ENCODE data around the gene RPRD1B.
"Not testable (repeated sequence)": the region's sequence is repeated elsewhere in the genome, so short reads cannot be mapped to it uniquely, and the experiment has no call there.

Gene RPRD1B

DNA sequence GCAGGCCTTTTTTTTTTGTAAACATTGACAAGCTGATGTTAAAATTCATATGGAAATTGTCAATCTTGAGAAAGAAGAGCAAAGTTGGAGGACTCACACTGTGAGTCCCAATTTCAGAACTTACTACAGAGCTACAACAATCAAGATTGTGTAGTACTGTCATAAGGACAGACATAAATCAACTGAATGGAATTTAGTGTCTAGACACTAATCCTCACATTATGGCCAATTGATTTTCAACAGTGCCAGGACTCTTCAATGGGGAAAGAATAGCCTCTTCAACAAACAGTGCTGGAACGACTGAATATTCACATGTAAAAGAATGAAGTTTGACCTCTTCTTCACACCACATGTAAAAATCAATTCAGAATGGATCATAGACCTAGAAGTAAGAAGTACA is 70.7 kb downstream of the RPRD1B start:
- no peak for DNase-seq (ENCODE audit: low read depth in 3 of 3)

DNA sequence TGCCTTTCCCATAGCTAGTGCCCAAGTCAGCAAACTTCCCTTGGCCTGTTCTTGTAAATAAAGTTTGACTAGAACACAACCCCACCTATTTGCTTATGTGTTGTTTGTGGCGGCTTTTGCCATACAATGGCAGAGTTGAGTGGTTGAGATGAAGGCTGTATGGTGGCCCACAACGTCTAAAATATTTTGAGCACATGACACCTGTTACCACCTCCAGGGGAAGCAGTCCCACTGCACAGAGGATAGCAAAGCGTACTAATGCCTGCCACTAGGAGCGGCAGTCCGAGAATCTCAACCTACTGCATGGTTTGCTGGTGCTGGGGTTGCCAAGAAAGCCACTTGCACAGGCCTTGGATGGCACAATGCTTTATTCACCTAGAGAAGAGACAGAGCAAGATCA is 72.9 kb downstream of the RPRD1B start:
- DNase-seq (ENCODE audit: low read depth in 3 of 3): no peak

DNA sequence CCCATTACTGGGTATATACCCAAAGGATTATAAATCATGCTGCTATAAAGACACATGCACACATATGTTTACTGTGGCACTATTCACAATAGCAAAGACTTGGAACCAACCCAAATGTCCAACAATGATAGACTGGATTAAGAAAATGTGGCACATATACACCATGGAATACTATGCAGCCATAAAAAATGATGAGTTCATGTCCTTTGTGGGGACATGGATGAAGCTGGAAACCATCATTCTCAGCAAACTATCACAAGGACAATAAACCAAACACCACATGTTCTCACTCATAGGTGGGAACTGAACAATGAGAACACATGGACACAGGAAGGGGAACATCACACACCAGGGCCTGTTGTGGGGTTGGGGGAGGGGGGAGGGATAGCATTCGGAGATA is 73.8 kb downstream of the RPRD1B start:
- not testable (repeated sequence) for DNase-seq (ENCODE audit: low read depth in 3 of 3)

DNA sequence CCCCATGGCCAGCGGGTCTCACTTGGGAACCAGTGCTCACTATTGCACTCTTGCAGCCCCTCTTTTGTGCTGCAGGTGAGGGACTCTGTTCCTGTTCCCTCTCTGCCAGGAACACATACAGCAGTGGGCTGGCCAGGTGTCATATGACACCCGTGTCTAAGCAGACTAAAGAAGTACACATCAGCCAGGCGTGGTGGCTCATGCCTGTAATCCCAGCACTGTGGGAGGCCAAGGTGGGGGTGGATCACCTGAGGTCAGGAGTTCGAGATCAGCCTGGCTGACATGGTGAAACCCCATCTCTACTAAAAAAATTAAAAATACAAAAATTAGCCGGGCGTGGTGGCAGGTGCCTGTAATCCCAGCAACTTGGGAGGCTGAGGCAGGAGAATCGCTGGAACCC is 74.4 kb downstream of the RPRD1B start:
- not testable (repeated sequence) for DNase-seq (ENCODE audit: low read depth in 3 of 3)

DNA sequence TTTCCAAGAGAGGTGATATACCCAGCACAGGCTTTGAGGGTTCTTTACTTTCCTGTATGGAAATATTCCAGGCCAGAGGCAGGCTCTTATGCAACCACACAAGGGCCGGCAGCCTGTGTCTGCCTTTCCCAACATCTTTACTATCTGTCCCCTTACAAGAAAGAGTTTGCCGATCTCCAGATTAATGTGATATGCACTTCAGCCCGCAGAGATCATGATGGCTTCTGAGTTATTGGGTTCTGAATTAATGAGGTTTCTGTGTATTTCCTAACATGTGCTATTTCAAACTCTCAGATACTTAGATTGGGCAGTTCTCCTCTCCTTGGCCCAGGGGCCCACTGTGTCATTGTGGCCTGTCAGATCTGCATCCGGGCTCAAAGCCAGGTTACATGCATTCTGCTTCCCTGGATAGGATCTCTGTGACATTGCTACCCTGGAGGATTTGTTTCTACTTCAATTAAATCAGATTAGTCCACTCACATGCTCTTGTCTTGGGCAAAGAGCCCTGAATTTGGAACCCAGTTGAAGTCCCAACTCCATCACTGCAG is 75.0 kb downstream of the RPRD1B start:
- no peak for DNase-seq (ENCODE audit: low read depth in 3 of 3)

DNA sequence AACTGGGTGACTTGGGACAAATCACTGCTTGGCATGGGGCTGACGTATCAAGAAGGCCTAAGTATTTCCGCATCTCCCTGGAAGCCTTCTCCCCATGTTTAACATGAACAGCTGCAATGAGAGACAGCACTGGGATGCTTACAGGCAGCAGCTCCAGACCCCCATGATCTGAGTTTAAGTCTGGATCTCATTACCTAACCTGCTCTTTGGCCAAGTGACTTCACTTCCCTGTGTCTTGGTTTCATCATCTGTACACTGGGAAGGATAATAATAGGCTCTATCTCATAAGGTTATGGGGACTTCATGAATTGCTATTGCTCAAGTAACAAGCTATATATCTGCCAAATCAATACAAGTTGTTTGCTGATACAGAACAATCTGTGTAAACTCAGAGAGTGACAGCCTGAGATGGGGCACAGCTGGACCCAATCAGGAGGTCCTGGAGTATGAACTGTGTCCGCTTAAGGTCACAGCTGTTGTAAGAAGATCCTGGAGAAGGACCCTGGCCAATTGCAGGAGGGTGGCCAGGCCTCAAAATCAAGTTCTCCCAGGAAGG is 75.5 kb downstream of the RPRD1B start:
- no peak for DNase-seq (ENCODE audit: low read depth in 3 of 3)

DNA sequence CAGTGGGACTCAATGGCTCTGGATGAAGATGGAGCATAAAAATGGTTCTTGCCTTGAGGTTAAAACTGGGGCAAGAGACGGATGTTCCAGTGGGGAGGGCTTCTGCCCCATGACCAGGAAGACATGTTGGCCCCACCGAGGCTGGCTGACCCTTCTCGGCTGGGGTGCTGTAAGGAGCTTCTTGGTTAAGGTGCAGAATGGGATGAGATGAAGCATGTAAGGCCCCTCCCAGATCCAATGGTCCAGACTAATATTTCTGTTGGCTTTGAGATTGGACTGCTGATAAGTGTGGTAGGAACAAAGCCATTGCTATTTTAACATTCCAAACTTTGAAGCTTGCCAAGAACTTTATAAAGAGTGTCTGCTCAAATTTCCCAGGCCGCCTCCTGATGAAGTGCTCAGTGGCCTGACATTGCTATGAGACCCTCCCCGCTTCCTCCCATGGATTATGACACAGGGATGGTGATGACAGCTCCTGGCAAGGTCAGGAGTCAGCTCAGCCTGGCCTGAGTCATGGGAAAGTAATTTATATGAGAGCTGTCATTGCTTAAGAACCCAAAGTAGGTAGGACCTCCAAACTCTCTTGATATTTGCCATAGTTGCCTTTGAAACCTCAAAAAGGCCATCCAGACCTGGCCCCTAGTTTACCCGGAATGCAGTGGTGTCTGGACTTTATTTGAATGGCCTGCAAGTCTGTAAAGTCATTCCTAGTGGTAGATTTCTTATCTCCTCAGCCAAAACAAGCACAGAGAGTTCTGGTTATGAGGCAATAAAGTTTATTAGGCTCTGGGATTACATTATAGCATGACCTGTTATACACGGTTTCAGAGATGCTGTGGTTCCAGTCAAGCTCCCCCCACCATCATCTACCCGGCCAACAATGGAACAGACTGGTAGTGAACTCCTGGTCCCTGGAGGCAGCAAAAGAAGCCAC is 76.3 kb downstream of the RPRD1B start:
- no peak for DNase-seq (ENCODE audit: low read depth in 3 of 3)

DNA sequence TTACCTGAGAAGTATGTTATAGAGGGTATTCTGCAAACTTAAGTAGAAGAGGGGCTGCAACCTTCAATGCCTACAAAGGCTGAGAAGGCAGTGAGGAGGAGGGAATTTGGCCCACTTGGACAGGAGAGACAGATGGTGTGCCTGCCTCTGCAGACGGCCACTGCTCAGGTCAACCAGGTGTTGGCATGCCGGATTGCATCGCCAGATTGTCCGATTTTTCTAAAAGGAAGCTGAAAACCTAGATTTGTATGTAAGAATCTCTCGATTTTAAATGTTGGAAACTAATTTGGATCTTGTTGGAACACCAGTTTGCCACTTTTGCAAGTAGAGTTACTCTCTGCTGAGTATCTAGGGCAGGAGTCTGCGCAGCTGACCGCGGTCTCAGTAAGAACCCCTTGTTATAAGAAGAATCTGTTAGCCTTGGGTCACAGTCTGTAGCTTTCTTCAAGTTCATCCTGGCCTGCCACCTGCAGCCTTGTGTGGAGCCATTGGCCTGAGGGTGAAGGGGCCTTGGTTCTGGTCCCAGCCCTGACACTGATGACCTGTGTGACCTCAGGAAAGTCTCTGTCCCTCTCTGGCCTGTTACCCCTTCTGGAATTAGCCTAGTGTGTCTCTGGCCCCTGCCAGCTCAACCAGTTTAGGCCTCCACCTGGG is 77.1 kb downstream of the RPRD1B start:
- DNase-seq (ENCODE audit: low read depth in 3 of 3): no peak

DNA sequence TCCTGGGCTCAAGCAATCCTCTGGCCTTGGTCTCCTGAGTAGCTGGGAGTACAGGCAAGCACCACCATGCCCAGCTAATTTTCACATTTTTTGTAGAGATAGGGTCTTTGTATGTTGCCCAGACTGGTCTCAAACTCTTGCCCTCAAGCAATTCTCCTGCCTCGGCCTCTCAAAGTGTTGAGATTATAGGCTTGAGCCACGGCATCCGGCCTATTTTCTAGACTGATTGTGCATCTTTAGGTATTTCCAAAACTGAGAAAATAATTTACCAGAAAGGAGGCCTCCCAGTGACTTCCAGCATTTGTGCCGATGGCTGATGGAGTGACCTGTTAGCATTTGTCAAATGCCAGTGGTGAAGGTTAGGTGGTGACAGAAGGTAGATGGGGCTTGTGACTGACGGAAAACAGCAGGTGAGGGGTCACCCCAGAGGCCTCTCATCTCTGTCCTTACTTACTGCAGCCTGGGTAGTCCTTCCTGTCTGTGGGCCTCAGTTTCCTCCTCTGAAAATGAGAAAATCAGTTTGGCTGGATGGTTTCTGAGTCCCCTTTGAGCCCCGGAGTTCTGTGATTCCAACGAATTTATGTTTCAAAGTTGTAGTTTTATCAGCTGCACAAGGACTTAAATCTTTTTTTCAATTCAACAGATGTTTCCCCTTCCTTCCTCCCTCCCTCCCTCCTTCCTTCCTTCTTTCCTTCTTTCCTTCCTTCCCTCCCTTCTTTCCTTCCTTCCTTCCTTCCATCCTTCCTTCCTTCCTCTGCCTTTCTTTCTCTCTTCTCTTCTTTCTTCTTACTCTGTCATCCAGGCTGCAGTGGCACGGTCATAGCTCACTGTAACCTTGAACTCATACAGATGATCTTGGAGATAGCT is 78.1 kb downstream of the RPRD1B start:
- DNase-seq (ENCODE audit: low read depth in 3 of 3): no peak

DNA sequence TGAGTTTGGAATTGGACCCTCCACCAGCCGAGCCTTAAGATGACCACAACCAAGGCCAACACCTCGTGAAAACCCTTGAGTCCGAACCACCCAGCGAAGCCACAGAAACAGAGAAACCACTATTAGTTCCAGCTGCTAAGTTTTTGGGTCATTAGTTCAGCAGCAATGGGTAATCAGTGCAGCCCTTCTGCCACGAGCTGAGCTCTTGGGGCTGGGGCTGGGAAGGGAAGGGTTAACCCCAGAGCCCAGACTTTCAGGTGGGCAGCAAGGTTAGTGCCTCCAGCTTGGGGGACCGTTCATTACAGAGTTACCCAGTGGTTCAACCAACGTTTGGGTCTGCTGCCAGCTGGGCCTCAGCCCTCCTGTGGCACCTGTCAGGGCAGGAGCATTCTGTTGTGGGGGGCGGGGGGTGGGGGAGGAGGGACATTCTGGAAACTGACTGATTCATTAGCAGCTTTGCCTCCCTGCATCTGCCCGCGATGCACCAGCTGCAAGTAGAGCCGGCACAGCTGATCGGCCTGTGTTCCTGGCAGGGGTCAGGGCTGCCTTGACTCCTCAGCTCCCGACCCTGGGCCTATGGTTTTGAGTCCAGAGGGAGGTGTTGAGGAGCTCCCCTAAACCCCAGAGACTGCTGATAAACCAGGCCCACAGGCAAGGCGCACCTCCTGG is 78.8 kb downstream of the RPRD1B start:
- DNase-seq (ENCODE audit: low read depth in 3 of 3): no peak

DNA sequence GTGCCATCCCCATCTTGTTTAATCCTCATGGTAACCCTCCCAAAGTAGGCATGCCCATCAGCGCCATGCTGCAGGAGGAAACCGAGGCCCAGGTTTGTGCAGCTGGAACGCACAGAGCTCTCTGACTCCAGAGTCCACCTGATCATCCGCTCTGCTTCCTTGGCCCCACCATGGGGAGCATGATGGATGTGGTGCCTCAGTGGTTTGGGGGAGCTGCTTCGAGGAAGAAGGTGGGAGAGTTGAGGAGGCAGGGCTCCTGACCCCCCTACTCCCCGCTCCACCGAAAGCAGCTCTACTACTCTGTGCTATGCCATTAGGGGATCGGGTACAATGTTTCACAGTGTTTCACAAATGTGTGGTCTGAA is 79.4 kb downstream of the RPRD1B start:
- no peak for DNase-seq (ENCODE audit: low read depth in 3 of 3)

DNA sequence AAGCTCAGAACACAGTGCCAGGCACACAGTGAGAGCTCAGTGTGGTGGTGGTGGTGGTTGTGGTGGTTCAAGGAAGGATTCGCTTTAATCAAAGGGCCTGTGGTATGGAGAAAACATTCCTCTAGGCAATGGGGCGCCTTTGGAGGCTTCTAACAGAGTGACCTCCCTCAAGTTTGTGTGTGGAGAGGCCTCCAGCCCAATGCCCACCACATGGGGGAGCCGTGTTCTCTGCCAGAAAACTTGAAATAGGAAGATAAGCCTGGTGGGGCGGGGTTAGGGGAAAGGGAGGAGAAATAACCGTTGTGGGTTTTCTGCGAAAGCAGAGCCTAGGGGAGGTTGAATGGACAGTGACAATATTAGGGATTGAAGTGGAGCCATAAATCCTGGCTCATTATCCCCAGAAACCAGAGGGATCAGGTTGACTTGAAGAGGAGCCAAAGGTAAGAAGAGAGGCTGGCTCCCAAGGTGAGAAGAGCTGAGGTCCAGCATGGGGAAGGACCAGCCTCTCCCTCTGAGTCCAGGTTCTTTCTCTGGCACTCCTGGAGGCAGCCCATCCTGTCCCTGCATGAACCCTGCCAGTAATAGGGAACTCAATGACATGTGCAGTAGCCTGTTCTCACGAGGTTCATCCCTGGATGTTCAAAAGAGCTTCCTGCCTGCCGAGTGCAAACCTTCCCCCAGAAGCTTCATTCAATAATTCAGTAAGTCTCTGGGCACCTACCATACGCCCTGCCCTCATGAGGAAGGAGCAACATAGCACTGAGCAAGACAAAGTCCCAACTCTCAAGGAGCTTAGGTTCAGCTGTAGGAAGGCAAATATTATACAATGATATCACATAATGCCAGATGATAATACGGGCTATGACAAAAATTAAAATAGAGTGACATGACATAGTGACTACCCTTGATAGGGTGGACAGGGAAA is 80.1 kb downstream of the RPRD1B start:
- peak in 1 of 3 experiments; percentile 8 for DNase-seq (ENCODE audit: low read depth in 3 of 3)

DNA sequence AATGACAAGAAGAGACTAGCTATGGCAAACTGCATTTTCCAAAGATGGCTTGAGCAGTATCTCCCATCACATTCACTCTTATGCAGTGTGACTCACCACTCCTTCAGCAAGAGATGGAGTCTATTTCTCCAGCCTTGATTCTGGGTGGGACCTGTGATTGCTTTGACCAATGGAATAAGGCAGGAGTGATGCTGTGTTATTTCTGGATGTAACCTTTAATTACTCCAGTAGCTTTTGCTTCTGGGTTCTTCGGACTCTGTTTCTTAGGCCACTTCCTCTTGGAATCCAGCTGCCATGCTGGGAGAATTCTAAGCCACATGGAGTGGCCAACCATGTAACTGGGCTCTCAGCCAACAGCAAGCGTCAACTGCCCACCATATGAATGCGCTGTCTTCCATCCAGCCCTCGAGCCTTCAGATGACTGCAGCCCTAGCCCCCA is 80.8 kb downstream of the RPRD1B start:
- no peak for DNase-seq (ENCODE audit: low read depth in 3 of 3)

DNA sequence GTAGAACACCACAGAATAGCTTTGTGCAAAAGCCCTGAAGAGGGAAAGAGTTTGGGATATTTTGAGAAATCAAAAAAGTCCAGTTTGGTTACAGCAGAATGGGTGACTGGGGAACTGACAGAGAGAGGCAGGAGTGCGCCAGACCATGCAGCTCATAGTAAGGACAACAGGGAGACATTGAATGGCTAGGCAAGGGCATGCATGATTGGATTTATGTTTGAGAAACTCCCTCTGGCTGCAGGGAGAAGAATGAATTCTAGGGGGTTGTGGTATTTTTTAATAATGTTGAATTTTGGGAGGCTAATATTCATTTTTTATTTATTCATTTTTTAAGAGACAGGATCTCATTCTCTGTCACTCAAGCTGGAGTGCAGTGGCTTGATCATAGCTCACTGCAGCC is 81.7 kb downstream of the RPRD1B start:
- DNase-seq (ENCODE audit: low read depth in 3 of 3): no peak

DNA sequence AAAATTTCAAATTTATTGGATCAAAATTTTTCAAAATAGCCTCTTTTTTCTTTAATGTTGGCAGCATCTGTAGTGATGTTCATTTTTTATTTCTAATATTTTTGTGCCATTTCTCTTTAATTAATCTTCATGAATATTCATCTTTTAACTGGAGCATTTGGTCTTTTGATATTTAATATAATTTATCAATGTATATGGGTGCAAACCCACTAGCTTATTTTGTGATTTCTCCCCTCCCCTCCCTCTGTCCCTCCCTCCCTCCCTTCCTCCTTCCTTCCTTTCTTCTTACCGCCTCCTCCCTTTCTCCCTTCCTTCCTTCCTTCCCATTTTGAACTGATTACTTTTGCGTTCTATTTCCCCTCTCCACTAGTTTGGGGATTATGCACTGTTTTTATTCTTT is 82.3 kb downstream of the RPRD1B start:
- DNase-seq (ENCODE audit: low read depth in 3 of 3): no peak

DNA sequence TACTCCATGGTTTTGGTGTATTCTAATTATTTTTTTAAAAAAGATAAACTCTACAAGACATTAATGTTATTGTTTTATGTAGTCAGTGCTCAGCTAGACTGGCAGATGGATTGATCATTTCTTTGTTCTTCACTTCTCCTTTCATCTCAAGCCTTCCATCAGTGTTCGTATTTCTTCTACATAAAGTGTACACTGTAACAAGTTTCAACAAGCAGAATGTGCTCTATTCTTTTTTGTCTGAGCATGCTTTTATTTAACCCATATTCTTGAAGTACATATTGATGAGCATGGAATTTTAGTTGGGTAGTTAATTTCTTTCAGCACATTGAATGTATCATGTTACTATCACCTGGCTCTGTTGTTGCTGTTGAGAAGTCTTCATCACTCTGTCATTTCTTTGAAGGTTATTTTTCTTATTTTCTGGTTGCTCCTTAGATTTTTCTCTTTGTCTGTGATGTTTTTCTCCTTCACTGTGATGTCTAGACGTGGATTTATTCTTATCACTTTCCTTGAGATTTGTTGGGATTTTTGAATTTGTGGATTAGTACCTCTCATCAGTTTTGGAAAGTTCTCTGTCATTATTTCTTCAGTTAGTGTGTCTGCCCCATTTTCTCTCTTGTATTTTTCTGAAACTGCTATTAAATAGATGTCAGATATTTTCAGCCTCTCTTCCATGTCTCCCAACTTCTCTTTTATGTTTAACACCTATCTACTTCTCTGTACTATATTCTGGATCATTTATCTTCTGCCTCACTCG is 83.0 kb downstream of the RPRD1B start:
- no peak for DNase-seq (ENCODE audit: low read depth in 3 of 3)

DNA sequence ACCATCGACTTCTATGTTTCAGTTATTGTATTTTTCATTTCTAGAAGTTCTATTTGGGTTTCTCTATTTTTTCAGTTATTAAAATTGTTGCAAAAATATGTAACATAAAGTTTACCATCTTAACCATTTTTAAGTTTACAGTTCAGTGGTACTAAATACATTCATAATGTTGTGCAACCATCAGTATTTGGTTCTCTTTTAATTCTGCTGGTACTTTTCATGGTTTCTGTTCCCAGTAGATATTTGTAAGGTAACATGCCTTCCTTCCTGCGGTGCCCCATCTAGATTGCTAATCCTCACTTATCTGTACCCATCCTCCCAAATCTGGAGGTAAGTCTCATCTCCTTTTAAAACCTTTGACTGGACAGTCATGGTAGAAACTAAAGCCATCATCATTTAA is 83.7 kb downstream of the RPRD1B start:
- no peak for DNase-seq (ENCODE audit: low read depth in 3 of 3)

DNA sequence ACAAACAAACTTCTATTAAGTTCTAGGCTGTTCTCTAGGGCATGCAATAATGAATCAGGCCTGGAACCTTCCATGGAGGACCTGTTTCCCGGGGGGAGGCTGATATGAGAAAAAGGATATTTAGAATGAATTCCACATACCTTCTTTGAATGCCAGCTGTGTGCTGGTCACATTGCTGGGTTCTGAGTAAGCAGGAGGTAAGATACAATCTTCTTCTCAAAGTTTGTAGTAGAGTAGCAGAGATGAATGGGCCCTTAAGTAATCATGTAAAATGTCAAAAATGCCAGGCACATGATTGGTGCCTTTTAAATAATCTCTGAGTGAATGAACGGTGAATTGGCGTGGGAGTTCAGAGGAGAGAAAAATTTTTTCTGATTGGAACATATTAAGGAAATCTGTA is 84.1 kb downstream of the RPRD1B start:
- DNase-seq (ENCODE audit: low read depth in 3 of 3): no peak

DNA sequence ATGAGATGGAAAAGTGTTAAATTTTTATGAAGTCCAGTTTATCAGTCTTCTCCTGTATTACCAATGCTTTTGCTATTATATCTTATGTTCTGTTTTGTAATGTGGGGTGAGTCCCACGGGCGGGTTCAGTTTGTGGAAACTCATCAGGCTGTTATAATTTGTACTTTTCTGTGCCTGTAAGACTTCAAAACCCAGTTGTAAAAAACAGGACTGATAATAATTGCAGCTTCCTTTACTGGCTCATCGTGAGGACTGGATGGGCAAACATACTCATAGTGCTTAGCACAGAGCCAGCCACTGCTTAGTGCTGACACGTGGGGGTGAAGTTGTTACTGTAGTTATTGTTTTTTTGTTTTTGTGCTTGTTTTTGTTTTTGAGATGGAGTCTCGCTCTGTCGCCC is 85.9 kb downstream of the RPRD1B start:
- DNase-seq (ENCODE audit: low read depth in 3 of 3): no peak
